Measurements from ENCODE around the gene SGMS1.
"Not testable (repeated sequence)": the region's sequence is repeated elsewhere in the genome, so short reads cannot be mapped to it uniquely, and the experiment has no call there.

SGMS1 gene

DNA sequence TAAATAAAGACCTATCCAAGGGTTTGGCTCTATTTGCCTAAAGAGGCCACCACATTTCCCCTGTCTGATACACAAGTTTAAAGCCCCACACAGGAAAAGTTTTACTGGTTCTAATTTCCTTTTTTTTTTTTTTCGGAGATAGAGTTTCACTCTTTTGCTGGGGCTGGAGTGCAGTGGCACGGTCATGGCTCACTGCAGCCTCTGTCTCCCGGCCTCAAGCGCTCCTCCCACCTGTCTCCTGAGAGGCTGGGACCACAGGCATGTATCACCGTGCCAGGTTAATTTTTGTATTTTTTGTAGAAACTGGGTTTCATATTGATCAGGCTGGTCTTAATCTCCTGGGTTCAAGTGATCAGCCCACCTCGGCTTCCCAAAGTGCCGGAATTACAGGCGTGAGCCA lies 319.1 kb downstream of the SGMS1 start:
- DNase-seq (ENCODE audit: low read depth in 2 of 2): no peak

DNA sequence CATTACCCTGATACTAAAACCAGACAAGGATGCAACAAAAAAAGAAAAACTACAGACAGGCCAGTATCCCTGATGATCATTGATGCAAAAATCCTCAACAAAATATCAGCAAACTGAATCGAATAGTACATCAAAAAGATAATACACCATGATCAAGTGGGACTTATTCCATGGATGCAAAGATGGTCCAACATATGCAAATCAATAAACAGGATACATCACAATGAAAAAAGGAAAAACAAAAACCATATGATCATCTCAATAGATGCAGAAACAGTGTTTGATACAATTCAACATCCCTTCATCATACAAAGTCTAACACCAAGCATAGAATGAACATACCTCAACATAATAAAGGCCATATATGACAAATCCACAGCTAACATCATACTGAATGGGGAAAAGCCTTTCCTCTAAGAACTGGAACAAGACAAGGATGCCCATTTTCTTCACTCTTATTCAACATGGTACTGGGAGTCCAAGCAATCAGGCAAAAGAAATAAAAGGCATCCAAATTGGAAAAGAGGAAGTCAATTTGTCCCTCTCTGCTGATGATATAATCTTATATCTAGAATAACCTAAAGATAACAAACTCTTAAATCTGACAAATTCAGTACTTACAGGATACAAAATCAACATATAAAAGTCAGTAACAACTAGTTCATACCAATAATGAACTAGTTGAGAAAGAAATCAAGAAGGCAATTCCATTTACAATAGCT lies 323.6 kb downstream of the SGMS1 start:
- DNase-seq (ENCODE audit: low read depth in 2 of 2): no peak

DNA sequence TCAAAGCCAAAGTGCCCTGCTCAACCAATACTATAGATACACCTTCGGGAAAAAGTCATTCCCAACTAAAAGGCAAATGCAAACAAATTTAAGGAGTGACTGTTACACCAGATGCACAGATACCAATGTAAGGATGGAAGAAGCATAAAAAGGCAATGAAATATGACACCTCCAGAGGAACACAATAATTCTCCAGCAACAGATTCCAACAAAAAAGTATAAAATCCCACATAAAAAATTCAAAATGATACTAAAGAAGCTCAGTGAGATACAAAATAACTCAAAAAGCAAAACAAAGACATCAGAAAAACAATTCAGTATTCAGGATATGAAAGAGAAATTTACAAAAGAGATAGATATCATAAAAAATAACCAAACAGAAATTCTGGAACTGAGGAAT lies 328.4 kb downstream of the SGMS1 start:
- no peak for DNase-seq (ENCODE audit: low read depth in 2 of 2)

DNA sequence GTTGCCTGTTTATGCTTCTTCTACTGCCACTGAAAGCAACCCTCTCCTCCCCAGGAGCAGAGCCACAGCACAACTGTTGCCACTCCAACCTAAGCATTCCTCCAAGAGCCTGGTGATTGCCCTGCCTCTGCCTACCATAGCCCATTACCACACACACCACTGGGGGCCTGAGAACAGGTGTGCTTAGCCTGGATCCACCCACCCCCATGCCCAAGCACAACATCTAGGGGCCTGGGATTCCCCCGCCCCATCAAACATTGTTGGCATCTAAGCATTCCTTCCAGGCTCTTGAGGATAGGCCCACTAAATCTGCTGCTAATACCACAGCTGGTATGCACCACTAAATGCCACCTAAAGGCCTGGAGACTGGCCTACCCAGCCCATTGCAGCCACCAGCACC lies 329.2 kb downstream of the SGMS1 start:
- DNase-seq (ENCODE audit: low read depth in 2 of 2): no peak

DNA sequence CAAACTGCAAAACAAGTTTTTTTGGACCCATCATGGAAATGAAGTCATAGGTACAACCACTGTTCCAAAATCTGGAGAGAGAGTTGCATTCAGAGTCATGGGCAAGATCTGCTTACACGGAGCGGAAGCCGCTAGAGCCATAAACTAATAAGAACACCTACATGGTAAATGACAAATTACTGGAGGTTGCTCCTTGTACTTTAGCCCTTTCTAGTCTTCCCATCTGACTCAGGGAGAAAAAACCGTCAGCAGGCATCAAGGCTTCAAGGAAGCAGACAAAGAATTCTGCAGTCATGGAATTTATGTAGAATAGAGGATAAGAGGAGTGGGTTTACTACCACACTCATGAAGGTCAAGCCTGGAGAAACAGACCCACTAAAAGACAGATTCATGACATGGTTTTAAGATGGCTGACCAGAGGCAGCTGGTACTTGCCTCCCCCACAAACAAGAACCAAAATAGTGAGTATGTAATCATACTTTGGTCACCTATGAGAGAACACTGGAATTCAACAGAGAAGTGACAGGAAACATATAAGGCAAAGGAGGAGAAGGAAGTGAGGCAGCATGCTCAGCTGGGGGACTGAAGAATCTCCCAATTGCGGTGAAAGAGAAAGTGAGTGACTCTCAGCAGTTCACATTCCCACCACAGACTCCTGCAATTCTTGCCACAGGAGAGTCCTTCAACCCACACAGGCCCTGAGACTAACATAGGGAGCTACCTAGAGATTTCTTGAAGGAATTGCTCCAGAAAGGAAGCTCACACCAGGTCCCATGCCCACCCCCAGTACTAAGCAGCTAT lies 330.0 kb downstream of the SGMS1 start:
- no peak for DNase-seq (ENCODE audit: low read depth in 2 of 2)

DNA sequence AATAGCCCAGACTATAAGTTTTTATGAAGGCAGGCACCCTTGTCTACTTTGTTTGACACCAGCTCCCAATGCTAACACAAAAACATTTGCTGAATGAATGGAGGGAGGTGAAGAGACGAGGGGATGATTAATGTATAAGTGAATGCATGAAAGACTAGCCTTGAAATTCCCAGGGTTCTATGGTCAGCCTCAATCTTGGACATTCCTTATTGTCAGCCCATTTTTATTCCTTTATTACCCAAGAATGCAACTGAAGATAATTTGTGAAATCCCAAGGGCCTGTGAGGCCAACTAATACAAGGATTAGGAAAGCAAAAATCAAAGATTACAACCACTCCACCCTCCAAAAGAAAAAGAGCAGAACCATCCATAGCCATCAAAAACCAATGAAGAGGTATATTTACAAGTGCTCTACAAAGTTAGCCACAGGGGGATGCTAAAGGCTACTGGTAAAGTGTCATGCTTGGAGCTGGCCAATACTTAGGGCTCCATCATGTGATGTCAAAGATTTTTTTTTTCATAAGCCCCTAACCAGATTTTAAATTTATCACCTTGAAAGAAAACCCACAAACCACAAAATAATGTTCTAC lies 332.4 kb downstream of the SGMS1 start:
- no peak for DNase-seq (ENCODE audit: low read depth in 2 of 2)

DNA sequence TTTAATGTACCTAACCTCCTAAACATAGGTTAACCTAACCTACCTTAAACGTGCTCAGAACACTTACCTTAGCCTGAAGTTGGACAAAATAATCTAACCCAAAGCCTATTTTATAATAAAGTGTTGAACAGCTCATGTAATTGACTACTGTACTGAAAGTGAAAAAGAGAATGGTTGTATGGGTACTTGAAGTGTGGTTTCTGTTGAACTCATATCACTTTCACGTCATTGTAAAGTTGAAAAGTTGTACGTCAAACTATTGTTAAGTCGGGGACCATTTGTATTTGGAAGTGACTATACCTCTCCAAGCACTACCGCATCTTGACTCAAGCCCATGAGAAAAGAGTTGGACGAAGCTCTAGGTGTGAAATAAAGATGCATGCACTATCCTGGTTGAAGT lies 334.6 kb downstream of the SGMS1 start:
- no peak for DNase-seq (ENCODE audit: low read depth in 2 of 2)

DNA sequence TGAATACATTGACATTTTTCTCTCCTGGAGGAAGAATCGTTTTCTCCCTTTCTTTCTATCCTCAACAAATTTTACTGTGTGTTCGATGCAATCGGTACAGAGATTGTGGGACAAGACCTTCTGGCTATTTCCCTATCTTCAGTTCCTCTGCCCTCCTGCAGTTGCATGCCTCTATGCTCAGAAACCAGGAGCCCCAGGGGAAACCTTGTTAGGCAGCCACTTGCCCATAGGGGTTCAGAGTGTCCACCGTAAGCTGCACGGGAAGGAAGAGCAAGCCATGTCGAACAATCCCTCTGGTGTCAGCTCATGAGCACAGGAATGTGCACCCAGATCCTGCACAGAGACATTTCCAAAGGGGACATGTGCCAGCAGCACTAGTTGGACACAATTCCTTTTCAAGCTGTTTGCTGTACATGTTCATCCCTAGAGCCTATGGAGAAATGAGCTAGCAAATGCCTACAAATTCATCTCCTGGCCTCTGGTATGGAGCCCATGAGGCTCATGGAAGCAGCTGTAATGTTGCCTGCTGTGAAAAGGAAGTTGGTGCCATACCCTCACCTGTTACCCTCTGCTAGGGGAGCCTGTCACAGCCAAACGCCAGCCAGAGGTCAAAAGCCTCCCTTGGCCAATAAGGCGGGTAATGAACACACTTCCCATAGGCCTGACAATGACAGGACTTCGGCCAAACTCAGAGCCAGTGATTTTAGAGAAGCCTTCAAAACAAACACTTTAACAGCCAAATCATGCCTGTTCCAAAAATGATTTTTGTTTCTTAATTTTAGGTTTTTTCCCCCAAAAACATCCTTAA lies 336.6 kb downstream of the SGMS1 start:
- DNase-seq (ENCODE audit: low read depth in 2 of 2): no peak

DNA sequence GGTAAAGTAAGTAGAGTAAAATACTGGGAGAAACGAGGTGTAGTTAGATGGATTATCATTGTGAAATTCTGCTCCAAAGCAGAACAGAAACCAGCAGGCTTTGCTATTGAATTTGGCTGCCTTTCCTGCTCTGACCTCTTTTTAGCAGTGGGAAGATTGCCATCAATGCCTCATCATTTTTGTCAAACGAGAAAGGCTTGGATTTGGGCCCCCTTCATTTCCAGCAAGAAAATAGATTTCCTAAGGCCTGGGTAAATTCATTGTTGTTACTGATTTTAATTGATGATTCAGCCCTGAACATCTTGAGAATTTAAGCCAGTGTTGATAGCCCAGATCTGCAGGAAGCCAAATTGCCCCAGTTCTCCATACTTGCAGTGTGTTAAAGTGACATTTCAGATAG lies 337.2 kb downstream of the SGMS1 start:
- no peak for DNase-seq (ENCODE audit: low read depth in 2 of 2)

DNA sequence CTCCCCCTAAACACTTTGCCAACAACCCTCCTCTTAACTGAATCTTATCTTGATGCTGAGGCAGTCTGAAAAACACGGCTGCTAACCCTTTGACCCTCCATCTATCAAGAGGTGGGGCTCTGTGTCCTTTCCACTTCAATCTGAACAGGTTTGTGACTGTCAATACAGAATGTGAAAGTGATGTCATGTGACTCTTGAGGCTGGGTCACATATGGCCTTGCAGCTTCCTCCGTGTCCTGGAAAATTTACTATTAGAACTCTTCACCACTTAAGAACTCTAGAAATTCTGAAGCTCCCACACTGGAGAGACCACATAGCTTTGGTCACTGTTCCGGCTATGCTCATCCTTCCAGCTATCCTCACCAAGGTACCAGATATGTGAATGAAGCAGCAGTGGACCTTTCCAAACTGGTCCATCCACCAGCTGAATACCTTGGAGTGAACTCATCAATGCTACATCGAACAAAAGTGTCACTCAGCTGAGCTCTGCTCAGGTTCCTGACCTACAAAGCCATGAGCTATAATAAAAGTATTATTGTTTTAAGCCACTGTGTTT lies 341.7 kb downstream of the SGMS1 start:
- no peak for DNase-seq (ENCODE audit: low read depth in 2 of 2)

DNA sequence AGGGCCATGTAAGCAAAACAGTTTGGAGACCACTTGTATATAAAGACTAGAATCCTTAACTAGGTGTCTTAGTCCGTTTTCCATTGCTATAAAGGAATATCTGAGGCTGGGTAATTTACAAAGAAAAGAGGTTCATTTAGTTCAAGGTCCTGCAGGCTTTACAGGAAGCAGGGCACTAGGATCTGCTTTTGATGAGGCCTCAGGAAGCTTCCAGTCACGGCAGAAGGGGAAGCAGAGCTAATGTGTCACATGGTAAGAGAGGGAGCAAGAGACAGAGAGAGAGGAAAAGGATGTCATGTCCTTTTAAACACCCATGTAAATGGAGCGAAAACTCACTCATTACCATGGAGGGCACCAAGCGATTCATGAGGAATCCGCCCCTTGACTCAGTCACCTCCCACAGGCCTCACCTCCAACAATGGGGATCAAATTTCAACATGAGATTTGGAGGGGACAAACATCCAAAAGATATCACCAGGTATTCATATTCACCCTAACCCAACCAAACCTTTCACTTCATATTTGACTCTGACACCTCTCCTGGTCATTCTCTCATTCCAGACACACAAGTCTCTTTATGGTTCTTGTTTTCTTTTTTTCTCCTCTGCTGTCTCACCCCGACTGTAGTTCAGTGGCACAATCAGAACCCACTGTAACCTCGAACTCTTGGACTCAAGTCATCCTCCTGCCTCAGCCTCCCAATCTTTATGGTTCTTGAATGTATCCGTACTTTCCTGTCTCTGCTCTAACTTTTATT lies 342.4 kb downstream of the SGMS1 start:
- no peak for DNase-seq (ENCODE audit: low read depth in 2 of 2)

DNA sequence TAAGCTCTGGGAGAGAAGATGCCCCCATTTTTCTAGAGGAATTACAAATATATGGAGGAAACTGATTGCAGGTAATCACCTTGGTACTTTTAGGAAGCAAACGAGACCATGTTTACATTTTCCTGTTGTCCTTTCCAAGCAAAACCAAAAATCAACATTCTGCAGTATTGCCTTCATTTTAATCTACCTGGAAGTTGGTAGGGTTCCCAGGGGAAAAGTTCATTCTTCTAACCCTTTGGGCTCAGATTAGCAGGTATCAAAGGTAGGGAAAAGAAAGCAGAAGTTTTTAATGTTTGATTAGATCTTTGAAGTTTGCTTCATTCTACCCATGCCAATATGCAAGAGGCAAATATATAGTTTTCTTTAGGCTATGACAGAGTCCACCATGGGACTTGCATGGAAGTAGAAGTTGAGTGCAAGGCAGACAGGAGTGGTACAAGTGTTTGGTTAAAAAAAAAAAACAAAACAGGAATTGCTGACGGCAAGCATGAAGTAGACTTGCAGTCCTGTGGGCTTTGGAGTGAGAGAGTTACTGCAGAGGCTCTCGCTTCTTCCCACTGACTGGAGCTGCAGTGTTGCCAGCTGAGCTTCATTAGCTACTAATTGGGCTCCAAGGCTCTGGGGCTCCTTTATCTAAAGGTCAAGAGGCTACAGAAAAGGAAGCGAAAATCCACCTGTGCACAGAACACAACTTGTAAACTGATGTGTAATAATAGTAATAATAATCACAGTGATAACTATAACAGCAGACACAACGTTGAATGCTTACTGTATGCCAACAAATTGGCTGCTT lies 343.5 kb downstream of the SGMS1 start:
- DNase-seq (ENCODE audit: low read depth in 2 of 2): no peak

DNA sequence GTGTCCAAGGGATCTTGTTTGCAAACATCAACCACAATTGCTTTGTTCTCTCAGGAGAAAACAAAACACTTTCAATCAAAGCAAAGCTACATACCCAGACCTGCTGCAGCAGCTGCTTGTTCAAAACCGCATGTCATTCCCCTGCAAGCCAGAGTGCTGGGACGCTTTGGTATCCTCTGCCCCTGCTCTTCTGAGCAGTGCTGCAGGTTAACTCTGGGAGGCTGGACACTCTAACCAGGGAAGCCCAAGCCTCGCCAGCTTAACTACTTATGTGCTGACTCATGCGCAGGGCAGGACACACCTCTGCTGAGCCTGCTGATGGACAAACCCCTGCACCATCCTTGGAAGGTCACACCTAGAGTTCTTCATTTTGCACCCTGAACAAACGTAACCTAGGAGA lies 344.3 kb downstream of the SGMS1 start:
- no peak for DNase-seq (ENCODE audit: low read depth in 2 of 2)

DNA sequence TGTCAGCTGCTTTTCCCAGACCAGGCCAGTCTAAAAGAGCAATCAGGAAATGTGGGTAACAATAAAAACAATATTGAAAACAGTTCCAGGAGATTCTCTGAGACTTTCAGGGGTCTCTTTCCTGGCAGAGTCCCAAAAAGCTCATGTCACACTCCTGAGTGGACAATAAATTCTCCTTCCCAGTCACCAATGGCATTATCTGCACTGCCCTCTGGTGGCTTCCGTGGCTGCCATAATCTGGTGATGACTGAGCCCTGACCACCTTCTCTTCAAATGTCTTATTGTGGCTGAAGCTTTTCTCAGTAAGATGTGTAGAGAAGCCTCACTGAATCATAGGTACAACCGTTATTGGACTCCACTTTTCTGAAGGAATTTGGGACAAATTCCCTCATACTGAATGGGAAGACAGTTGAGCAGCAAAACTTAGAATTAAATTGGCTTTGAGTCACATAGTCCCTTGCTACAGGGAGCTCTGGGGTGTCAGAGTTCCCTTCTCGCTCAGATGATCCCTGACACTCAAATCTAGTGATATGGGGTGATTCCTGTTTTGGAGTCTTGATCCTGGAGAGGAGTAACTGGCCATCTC lies 348.0 kb downstream of the SGMS1 start:
- DNase-seq (ENCODE audit: low read depth in 2 of 2): peak in 1 of 2 donors; percentile 15

DNA sequence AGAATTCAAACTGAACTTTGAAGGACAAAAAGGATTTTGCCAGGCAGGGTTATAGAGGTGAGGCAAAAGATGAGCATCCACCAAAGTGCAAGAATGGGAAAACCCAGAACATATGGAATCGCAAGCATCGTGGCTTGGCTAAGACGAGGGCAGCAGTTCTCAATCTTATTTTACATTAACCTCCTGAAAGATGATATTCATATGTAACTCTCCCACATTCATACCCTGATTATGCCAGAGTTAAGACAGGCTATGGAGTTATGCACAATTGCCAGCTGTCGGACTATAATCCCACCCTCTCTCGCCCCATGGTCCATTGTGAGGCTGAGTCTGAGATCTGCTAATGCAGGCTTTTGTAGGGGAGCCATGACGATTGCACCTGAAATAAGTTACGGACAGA lies 351.2 kb downstream of the SGMS1 start:
- no peak for DNase-seq (ENCODE audit: low read depth in 2 of 2)

DNA sequence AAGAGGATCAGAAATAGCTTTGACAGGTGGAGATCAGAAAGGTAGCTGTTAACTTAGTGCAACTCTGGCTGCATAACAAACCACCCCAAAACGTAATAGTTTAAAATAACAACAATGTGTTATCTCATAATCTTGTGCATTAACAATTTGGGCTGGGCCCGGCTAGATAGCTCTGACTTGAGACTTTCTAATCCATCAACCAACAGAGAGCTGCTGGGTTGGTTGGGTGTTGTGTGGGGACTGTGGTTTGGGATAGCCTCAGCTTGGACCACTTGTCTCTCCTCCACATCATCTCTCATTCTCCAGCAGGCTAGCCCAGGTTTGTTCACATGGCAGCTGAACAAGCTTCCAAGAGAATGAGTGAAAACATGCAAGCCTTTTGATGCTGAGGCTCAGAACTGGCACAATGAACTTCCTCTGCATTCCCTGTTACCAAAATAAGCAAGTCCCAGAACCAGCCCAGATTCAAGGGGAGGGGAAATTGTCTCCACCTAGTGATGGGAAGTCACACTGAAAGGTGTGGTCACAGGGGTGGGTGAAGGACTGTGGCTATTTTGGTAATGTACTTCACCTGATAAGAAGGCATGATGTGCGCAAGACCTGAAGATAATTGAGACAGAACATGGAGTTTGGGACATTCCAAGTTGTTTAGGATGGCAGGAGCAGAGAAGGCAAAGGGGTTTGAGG lies 352.0 kb downstream of the SGMS1 start:
- no peak for DNase-seq (ENCODE audit: low read depth in 2 of 2)

DNA sequence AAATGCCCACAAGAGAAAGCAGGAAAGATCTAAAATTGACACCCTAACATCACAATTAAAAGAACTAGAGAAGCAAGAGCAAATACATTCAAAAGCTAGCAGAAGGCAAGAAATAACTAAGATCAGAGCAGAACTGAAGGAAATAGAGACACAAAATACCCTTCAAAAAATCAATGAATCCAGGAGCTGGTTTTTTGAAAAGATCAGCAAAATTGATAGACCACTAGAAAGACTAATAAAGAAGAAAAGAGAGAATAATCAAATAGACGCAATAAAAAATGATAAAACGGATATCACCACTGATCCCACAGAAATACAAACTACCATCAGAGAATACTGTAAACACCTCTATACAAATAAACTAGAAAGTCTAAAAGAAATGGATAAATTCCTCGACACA lies 355.9 kb downstream of the SGMS1 start:
- DNase-seq (ENCODE audit: low read depth in 2 of 2): not testable (repeated sequence)

DNA sequence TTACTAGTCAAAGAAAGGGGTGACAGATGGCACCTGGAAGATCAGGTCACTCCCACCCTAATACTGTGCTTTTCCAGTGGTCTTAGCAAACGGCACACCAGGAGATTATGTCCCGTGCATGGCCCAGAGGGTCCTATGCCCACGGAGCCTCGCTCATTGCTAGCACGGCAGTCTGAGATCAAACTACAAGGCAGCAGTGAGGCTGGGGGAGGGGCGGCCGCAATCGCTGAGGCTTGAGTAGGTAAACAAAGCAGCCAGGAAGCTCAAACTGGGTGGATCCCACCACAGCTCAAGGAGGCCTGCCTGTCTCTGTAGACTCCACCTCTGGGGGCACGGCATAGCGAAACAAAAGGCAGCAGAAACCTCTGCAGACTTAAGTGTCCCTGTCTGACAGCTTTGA lies 361.1 kb downstream of the SGMS1 start:
- DNase-seq (ENCODE audit: low read depth in 2 of 2): not testable (repeated sequence)

DNA sequence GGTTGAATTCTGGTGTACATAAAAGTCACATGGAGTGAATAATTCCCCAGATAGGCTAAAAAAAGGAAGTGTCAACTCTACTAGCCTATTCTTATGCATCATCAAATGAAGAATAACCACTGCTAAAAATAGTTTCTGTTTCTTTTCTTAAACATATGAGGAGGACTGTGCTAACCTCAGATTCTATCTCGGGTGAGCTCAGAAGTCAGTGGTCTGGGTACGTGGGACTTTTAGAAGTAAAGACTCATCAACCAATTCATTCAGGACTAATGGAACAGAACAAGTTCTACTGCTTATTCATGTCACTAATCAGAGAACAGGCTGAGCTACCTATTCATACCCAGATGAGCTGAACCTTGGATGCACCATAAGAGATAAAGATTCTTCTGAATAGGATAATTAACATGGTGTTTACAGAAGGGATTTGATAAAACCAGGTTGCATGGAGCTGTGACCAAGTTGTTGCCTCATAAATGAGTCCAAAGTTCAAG lies 362.9 kb downstream of the SGMS1 start:
- no peak for DNase-seq (ENCODE audit: low read depth in 2 of 2)

All from stimulated activated CD4-positive, alpha-beta T cell treated with anti-CD3 and anti-CD28 coated beads, Interleukin-15, amount 100 ng/mL, for 48 hours (primary cell).